OCI-LY3 (cell line): ENCODE results near the gene ATG16L2.

Experiments
- EZH2phosphoT487 ChIP-seq: fragments of 200-600 bp; shearing (Covaris generic); IDR thresholded peaks from 2 replicates; pipeline ENCODE4 v1.6.1; 2018; ENCODE audit warnings: antibody characterized with exemption, mixed run types, low read depth
- TF ChIP-seq, protein P1 (sequence below): fragments of 200-600, 300-600 bp; sonication (generic); IDR thresholded peaks from 2 replicates; pipeline ENCODE4 v1.5.1; 2014; ENCODE audit warnings: antibody characterized with exemption, low read length, low read depth

DNA sequence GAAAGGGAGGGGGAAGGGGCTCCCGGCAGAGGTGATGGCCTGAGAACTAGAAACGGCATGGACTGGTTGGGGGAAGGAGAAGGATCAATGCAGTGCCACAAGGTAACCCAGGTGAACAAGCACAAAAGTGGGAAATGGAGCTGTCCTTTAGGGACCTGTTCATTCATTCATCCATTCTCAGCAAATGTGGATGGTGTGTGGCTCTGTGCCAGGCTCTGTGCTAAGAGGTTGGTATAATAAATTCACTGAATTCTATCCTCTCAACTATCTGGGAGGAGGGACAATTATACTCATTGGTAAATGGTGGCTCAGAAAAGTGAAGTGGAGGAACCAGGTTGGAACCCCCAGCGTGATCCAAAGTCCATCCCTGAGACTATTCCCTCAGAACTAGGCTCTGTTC lies 43.4 kb upstream of the ATG16L2 start:
- TF ChIP-seq, protein P1, sequence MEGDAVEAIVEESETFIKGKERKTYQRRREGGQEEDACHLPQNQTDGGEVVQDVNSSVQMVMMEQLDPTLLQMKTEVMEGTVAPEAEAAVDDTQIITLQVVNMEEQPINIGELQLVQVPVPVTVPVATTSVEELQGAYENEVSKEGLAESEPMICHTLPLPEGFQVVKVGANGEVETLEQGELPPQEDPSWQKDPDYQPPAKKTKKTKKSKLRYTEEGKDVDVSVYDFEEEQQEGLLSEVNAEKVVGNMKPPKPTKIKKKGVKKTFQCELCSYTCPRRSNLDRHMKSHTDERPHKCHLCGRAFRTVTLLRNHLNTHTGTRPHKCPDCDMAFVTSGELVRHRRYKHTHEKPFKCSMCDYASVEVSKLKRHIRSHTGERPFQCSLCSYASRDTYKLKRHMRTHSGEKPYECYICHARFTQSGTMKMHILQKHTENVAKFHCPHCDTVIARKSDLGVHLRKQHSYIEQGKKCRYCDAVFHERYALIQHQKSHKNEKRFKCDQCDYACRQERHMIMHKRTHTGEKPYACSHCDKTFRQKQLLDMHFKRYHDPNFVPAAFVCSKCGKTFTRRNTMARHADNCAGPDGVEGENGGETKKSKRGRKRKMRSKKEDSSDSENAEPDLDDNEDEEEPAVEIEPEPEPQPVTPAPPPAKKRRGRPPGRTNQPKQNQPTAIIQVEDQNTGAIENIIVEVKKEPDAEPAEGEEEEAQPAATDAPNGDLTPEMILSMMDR = no peak
- no peak for TF ChIP-seq EZH2phosphoT487
